Activated T-helper 17 cell treated with anti-CD3 and anti-CD28 coated beads, Interleukin-2, amount 50 U/mL, for 72 hours (primary cell): ENCODE measurements around the gene HLA-DQB1. TPM values are rescaled to one million over a fixed set of nuclear protein-coding genes. Genes with fewer than 3 reads are reported as not detected.
"Not testable (repeated sequence)": the region's sequence is repeated elsewhere in the genome, so short reads cannot be mapped to it uniquely, and the experiment has no call there.

Experiments
- ATAC-seq: fragments of 150-1000 bp; cut with Tn5 transposase; replicated peaks from 2 replicates; pipeline ENCODE4 v1.10.0; 2021; ENCODE audit warnings: mild to moderate bottlenecking, moderate library complexity
- H3K27ac Mint-ChIP-seq: one replicate; pipeline ENCODE4 v1.8.0; 2022; ENCODE audit warnings: mixed read lengths
- H3K27me3 Mint-ChIP-seq: one replicate; pipeline ENCODE4 v1.8.0; 2022; ENCODE audit warnings: mixed read lengths
- H3K36me3 Mint-ChIP-seq: one replicate; pipeline ENCODE4 v1.8.0; 2022; ENCODE audit warnings: low read depth, mild to moderate bottlenecking, mixed read lengths
- H3K4me1 Mint-ChIP-seq: one replicate; pipeline ENCODE4 v1.8.0; 2022; ENCODE audit warnings: mixed read lengths
- H3K4me3 Mint-ChIP-seq: one replicate; pipeline ENCODE4 v1.8.0; 2022; ENCODE audit warnings: mild to moderate bottlenecking, mixed read lengths
- H3K9me3 Mint-ChIP-seq: one replicate; pipeline ENCODE4 v1.8.0; 2022; ENCODE audit warnings: mixed read lengths
- total RNA-seq, 2 donors: library from RNA; stranded (reverse); gene quantifications; one replicate each; pipeline ENCODE4 v1.2.3, GENCODE V29; 2022

HLA-DQB1 gene
- total RNA-seq, 2 donors from 2014 or later = 3.4 to 25.5 TPM

GRCh38 chr6:32671908-32672307 is 5.5 kb upstream of the HLA-DQB1 start:
- not testable (repeated sequence) for H3K27ac Mint-ChIP-seq, ATAC-seq, H3K36me3 Mint-ChIP-seq

GRCh38 chr6:32669893-32670292 is 3.4 kb upstream of the HLA-DQB1 start:
- Mint-ChIP-seq H3K4me1 (peaks cover 15% of the 10 kb centered on the region), H3K27me3 (no peaks in the 10 kb centered on the region), H3K4me3 (no peak overlapping the region), H3K27ac (no peak overlapping the region), H3K36me3 (no peaks in the 10 kb centered on the region), H3K9me3 (no peaks in the 10 kb centered on the region)
- no peak for ATAC-seq

More at GRCh38 chr6:32671908-32672307, 5.5 kb upstream of the HLA-DQB1 start:
- not testable (repeated sequence) for H3K27me3 Mint-ChIP-seq, H3K4me1 Mint-ChIP-seq, H3K9me3 Mint-ChIP-seq, H3K4me3 Mint-ChIP-seq

- Mint-ChIP-seq H3K36me3 (no peaks in the 10 kb centered on the region), H3K27me3 (no peaks in the 10 kb centered on the region), H3K9me3 (no peaks in the 10 kb centered on the region), H3K4me3 (no peak overlapping the region), H3K27ac (no peak overlapping the region), H3K4me1 (peaks cover 15% of the 10 kb centered on the region)
- ATAC-seq = no peak
These were observed 2.8 kb upstream of the HLA-DQB1 start for GRCh38 chr6:32669240-32669639.

- H3K9me3 Mint-ChIP-seq = no peaks in the 10 kb centered on the region
- no peaks in the 10 kb centered on the region for H3K27me3 Mint-ChIP-seq
- H3K27ac Mint-ChIP-seq = no peak overlapping the region
- H3K4me3 Mint-ChIP-seq = no peak overlapping the region
- no peaks in the 10 kb centered on the region for H3K36me3 Mint-ChIP-seq
- peak; percentile 37 for ATAC-seq
- H3K4me1 Mint-ChIP-seq = peaks cover 15% of the 10 kb centered on the region
These were observed 1.8 kb upstream of the HLA-DQB1 start for GRCh38 chr6:32668226-32668747.

GRCh38 chr6:32665661-32666060 is 796 bp downstream of the HLA-DQB1 start:
- peaks cover 9% of the 10 kb centered on the region for H3K36me3 Mint-ChIP-seq
- H3K4me1 Mint-ChIP-seq = peaks cover 15% of the 10 kb centered on the region
- peak; percentile 55 for ATAC-seq
- H3K4me3 Mint-ChIP-seq = peak overlapping the region; percentile 80
- no peaks in the 10 kb centered on the region for H3K27me3 Mint-ChIP-seq
- peak overlapping the region; percentile 70 for H3K27ac Mint-ChIP-seq
- no peaks in the 10 kb centered on the region for H3K9me3 Mint-ChIP-seq

- Mint-ChIP-seq H3K27ac (no peak overlapping the region), H3K36me3 (peaks cover 9% of the 10 kb centered on the region), H3K4me1 (peaks cover 15% of the 10 kb centered on the region), H3K27me3 (no peaks in the 10 kb centered on the region), H3K4me3 (peak overlapping the region; percentile 80), H3K9me3 (no peaks in the 10 kb centered on the region)
- ATAC-seq = peak; percentile 32
These were observed 1.6 kb downstream of the HLA-DQB1 start for GRCh38 chr6:32664827-32665362.

- H3K4me3 Mint-ChIP-seq = peak overlapping the region; percentile 80
- no peaks in the 10 kb centered on the region for H3K27me3 Mint-ChIP-seq
- ATAC-seq = no peak
- H3K9me3 Mint-ChIP-seq = no peaks in the 10 kb centered on the region
- H3K4me1 Mint-ChIP-seq = peaks cover 15% of the 10 kb centered on the region
- peaks cover 9% of the 10 kb centered on the region for H3K36me3 Mint-ChIP-seq
- no peak overlapping the region for H3K27ac Mint-ChIP-seq
These were observed 2.1 kb downstream of the HLA-DQB1 start for GRCh38 chr6:32664354-32664753.

- peak overlapping the region; percentile 22 for H3K4me3 Mint-ChIP-seq
- H3K36me3 Mint-ChIP-seq = peaks cover 9% of the 10 kb centered on the region
These were observed 3.6 kb downstream of the HLA-DQB1 start for GRCh38 chr6:32662836-32663235.

GRCh38 chr6:32662099-32662498 is 4.4 kb downstream of the HLA-DQB1 start:
- no peaks in the 10 kb centered on the region for H3K27me3 Mint-ChIP-seq
- no peak overlapping the region for H3K27ac Mint-ChIP-seq
- H3K4me3 Mint-ChIP-seq = no peak overlapping the region
- no peaks in the 10 kb centered on the region for H3K9me3 Mint-ChIP-seq
- no peak for ATAC-seq
- peaks cover 9% of the 10 kb centered on the region for H3K36me3 Mint-ChIP-seq
- peaks cover 15% of the 10 kb centered on the region for H3K4me1 Mint-ChIP-seq

More at GRCh38 chr6:32662836-32663235, 3.6 kb downstream of the HLA-DQB1 start:
- no peaks in the 10 kb centered on the region for H3K27me3 Mint-ChIP-seq
- no peak for ATAC-seq
- H3K4me1 Mint-ChIP-seq = peaks cover 15% of the 10 kb centered on the region
- H3K9me3 Mint-ChIP-seq = no peaks in the 10 kb centered on the region
- H3K27ac Mint-ChIP-seq = no peak overlapping the region

GRCh38 chr6:32659856-32660595 is 6.4 kb downstream of the HLA-DQB1 start:
- Mint-ChIP-seq H3K36me3 (peaks cover 9% of the 10 kb centered on the region), H3K27me3 (no peaks in the 10 kb centered on the region), H3K4me3 (no peak overlapping the region), H3K9me3 (no peaks in the 10 kb centered on the region), H3K4me1 (no peaks in the 10 kb centered on the region), H3K27ac (no peak overlapping the region)
- ATAC-seq = no peak

- H3K4me3 Mint-ChIP-seq = no peak overlapping the region
- H3K27ac Mint-ChIP-seq = no peak overlapping the region
- H3K36me3 Mint-ChIP-seq = peaks cover 9% of the 10 kb centered on the region
- ATAC-seq = no peak
- no peaks in the 10 kb centered on the region for H3K9me3 Mint-ChIP-seq
- no peaks in the 10 kb centered on the region for H3K4me1 Mint-ChIP-seq
- no peaks in the 10 kb centered on the region for H3K27me3 Mint-ChIP-seq
These were observed 8.1 kb downstream of the HLA-DQB1 start for GRCh38 chr6:32658268-32658897.

GRCh38 chr6:32657819-32658218 is 8.6 kb downstream of the HLA-DQB1 start:
- H3K27me3 Mint-ChIP-seq, H3K27ac Mint-ChIP-seq, H3K9me3 Mint-ChIP-seq, ATAC-seq, H3K36me3 Mint-ChIP-seq, H3K4me3 Mint-ChIP-seq, H3K4me1 Mint-ChIP-seq: not testable (repeated sequence)

- not testable (repeated sequence) for H3K27ac Mint-ChIP-seq, H3K4me3 Mint-ChIP-seq, H3K9me3 Mint-ChIP-seq, H3K27me3 Mint-ChIP-seq, ATAC-seq, H3K4me1 Mint-ChIP-seq, H3K36me3 Mint-ChIP-seq
These were observed 9.1 kb downstream of the HLA-DQB1 start for GRCh38 chr6:32657329-32657728.

- Mint-ChIP-seq H3K9me3 (no peaks in the 10 kb centered on the region), H3K36me3 (no peaks in the 10 kb centered on the region), H3K4me3 (no peak overlapping the region), H3K4me1 (no peaks in the 10 kb centered on the region), H3K27ac (no peak overlapping the region), H3K27me3 (no peaks in the 10 kb centered on the region)
- ATAC-seq = no peak
These were observed 11.2 kb downstream of the HLA-DQB1 start for GRCh38 chr6:32655203-32655710.
